ENCODE data around the gene OPRPN. TPM values are rescaled to one million over a fixed set of nuclear protein-coding genes. Genes with fewer than 3 reads are reported as not detected.

The OPRPN gene
- polyA plus RNA-seq, 1 donor, result not detected

Other genes with a start within 250 kb of the OPRPN start
- gene PRR27, start 243.7 kb upstream of the OPRPN start, polyA plus RNA-seq (ENCODE audit: insufficient read length), result 0.15 TPM
- gene ODAM, start 202.2 kb upstream of the OPRPN start, polyA plus RNA-seq (ENCODE audit: insufficient read length), result 1.8 TPM
- 0.58 TPM for gene FDCSP, start 171.8 kb upstream of the OPRPN start, polyA plus RNA-seq (ENCODE audit: insufficient read length)
- not detected for gene CSN3, start 155.3 kb upstream of the OPRPN start, polyA plus RNA-seq (ENCODE audit: insufficient read length)
- 0.08 TPM for gene CABS1, start 63.0 kb upstream of the OPRPN start, polyA plus RNA-seq (ENCODE audit: insufficient read length)
- not detected for gene SMR3A, start 37.2 kb upstream of the OPRPN start, polyA plus RNA-seq (ENCODE audit: insufficient read length)
- gene SMR3B, start 14.8 kb upstream of the OPRPN start, polyA plus RNA-seq (ENCODE audit: insufficient read length), result not detected
- 0.08 TPM for gene MUC7, start 74.3 kb downstream of the OPRPN start, polyA plus RNA-seq (ENCODE audit: insufficient read length)
- gene AMTN, start 120.6 kb downstream of the OPRPN start, polyA plus RNA-seq (ENCODE audit: insufficient read length), result not detected
- gene AMBN, start 194.3 kb downstream of the OPRPN start, polyA plus RNA-seq (ENCODE audit: insufficient read length), result 0.80 TPM
- gene ENAM, start 230.8 kb downstream of the OPRPN start, polyA plus RNA-seq (ENCODE audit: insufficient read length), result 5.1 TPM

Data from left kidney (tissue), 1 donor.